Fibroblast of villous mesenchyme (primary cell): ENCODE data around the gene TERT. TPM values are rescaled to one million over a fixed set of nuclear protein-coding genes. Genes with fewer than 3 reads are reported as not detected.
"Not testable (repeated sequence)": the region's sequence is repeated elsewhere in the genome, so short reads cannot be mapped to it uniquely, and the experiment has no call there.

Experiments used
- DNase-seq: peaks from one replicate; pipeline ENCODE4 v3.0.0-alpha.2; 2010; ENCODE audit warnings: low read depth
- H3K4me3 ChIP-seq: 2 replicates; pipeline ENCODE4 v1.5.1; 2011; ENCODE audit warnings: low read depth, mild to moderate bottlenecking, low read length
- total RNA-seq: library from RNA; depleted of rRNA; stranded (reverse); fragments of >200 nt; gene quantifications from 2 replicates; pipeline ENCODE4 v1.2.3, GENCODE V29; 2012
- TF ChIP-seq, protein P1 (sequence below): IDR thresholded peaks from 2 replicates; pipeline ENCODE4 v1.5.1; 2012; ENCODE audit warnings: low read depth, mild to moderate bottlenecking, low read length; ENCODE audit not compliant: insufficient read depth

TERT gene
- total RNA-seq, 1 donor = not detected

DNA sequence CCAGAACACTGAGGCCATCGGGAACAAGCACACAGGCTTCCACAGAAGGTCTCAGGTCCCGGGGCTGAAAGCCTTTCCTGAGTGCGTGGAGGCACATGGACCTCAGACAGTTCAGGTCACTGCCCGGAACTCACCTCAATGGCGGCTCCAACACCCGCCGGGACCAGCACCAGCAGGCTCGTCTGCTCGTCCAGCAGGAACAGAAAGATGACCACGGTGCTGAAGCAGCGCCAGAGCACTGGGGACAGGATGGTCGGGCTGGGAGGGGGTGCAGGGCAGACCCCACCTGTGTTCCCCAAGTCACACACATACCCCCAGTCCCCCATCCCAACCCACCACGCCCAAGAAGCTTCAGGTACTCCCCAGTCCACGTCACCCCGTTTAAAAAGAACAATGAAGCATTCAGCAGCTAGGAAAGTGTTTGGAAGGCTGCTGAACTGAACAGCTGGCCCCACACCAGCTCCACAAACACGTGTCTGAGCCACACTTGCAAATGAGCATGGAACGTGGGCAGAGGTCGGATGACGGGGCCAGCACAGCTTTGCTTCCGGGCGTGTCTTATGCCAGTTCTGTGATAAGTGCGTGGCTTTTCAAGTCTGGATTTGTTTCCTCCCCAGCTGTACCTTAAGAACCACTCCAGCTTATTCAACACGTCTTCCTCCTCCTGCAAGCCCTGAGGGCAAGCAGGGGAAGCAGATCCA is 35.4 kb upstream of the TERT start:
- H3K4me3 ChIP-seq = no peak overlapping the region
- TF ChIP-seq, protein P1, sequence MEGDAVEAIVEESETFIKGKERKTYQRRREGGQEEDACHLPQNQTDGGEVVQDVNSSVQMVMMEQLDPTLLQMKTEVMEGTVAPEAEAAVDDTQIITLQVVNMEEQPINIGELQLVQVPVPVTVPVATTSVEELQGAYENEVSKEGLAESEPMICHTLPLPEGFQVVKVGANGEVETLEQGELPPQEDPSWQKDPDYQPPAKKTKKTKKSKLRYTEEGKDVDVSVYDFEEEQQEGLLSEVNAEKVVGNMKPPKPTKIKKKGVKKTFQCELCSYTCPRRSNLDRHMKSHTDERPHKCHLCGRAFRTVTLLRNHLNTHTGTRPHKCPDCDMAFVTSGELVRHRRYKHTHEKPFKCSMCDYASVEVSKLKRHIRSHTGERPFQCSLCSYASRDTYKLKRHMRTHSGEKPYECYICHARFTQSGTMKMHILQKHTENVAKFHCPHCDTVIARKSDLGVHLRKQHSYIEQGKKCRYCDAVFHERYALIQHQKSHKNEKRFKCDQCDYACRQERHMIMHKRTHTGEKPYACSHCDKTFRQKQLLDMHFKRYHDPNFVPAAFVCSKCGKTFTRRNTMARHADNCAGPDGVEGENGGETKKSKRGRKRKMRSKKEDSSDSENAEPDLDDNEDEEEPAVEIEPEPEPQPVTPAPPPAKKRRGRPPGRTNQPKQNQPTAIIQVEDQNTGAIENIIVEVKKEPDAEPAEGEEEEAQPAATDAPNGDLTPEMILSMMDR = no peak
- no peak for DNase-seq

DNA sequence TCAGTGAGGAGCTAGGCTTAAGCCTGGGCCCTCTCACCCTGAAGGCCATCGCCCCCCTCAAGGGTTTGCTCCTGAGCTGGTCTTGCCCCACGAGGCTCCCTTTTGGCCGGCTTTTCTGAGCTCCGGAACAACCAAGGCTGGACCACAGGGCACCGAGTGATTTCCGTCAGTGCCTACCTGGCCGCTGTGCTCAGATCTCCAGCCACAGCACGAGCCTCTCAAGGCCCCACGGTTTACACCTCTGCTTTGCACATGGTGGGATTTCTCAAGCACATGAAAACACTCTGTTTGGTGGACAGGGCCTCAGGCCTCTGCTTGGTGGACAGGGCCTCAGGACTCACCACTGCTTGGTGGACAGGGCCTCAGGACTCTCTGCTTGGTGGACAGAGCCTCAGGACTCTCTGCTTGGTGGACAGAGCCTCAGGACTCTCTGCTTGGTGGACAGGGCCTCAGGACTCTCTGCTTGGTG is 34.3 kb upstream of the TERT start:
- no peak overlapping the region for H3K4me3 ChIP-seq
- TF ChIP-seq, protein P1 = no peak
- DNase-seq = no peak

DNA sequence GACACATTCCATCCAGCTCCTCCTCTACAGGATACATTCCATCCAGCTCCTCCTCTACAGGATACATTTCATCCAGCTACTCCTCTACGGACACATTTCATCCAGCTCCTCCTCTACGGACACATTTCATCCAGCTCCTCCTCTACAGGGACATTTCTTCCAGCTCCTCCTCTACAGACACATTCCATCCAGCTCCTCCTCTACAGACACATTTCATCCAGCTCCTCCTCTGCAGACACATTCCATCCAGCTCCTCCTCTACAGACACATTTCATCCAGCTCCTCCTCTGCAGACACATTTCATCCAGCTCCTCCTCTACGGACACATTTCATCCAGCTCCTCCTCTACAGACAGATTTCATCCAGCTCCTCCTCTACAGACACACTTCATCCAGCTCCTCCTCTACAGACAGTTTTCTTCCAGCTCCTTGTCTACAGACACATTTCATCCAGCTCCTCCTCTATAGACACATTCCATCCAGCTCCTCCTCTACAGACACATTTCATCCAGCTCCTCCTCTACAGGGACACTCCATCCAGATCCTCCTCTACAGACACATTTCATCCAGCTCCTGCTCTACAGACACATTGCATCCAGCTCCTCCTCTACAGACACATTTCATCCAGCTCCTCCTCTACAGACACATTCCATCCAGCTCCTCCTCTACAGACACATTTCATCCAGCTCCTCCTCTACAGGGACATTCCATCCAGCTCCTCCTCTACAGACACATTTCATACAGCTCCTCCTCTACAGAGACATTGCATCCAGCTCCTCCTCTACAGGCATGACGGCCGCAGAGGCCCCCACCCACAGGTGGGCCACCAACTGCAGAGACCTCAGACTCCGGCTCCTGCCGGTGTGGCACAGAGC is 33.6 kb upstream of the TERT start:
- peak; percentile 19 for DNase-seq

DNA sequence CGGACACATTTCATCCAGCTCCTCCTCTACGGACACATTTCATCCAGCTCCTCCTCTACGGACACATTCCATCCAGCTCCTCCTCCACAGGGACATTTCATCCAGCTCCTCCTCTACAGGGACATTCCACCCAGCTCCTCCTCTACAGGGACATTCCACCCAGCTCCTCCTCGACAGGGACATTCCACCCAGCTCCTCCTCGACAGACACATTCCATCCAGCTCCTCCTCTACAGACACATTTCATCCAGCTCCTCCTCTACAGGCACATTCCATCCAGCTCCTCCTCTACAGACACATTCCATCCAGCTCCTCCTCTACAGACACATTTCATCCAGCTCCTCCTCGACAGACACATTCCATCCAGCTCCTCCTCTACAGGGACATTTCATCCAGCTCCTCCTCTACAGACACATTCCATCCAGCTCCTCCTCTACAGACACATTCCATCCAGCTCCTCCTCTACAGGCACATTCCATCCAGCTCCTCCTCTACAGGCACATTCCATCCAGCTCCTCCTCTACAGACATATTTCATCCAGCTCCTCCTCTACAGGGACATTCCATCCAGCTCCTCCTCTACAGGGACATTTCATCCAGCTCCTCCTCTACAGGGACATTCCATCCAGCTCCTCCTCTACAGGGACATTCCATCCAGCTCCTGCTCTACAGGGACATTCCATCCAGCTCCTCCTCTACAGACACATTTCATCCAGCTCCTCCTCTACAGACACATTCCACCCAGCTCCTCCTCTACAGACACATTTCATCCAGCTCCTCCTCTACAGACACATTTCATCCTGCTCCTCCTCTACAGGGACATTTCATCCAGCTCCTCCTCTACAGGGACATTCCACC is 32.3 kb upstream of the TERT start:
- H3K4me3 ChIP-seq = not testable (repeated sequence)
- peak; percentile 48 for DNase-seq

More for the DNA sequence above, 33.6 kb upstream of the TERT start:
- H3K4me3 ChIP-seq = not testable (repeated sequence)

DNA sequence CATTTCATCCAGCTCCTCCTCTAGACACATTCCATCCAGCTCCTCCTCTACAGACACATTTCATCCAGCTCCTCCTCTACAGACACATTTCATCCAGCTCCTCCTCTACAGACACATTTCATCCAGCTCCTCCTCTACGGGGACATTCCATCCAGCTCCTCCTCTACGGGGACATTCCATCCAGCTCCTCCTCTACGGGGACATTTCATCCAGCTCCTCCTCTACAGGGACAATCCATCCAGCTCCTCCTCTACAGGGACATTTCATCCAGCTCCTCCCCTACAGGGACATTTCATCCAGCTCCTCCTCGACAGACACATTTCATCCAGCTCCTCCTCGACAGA is 31.6 kb upstream of the TERT start:
- not testable (repeated sequence) for H3K4me3 ChIP-seq, DNase-seq

DNA sequence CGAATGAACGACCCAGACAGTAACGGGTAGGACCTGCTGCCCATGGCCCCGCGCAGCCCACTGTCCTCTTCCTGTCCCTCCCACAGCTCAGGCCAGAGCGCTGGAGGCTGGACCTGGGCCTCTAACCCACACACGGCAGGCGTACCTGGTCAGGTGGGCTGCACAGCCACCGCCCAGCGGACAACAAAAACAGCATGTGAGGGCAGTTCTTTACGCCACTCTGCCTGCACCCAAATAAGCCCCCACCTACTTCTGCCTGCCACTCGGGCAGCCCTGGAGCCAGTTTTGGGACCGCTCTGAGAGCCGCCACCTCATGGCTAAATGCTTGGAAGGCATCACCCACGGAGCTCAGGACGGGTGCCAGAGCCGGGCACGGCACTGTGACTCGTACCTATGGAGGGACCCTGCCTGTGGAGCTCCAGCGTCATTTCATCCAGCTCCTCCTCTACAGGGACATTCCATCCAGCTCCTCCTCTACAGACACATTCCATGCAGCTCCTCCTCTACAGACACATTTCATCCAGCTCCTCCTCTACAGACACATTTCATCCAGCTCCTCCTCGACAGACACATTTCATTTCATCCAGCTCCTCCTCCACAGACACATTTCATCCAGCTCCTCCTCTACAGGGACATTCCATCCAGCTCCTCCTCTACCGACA is 31.1 kb upstream of the TERT start:
- DNase-seq = peak; percentile 42
- no peak overlapping the region for H3K4me3 ChIP-seq
- TF ChIP-seq, protein P1 = no peak

DNA sequence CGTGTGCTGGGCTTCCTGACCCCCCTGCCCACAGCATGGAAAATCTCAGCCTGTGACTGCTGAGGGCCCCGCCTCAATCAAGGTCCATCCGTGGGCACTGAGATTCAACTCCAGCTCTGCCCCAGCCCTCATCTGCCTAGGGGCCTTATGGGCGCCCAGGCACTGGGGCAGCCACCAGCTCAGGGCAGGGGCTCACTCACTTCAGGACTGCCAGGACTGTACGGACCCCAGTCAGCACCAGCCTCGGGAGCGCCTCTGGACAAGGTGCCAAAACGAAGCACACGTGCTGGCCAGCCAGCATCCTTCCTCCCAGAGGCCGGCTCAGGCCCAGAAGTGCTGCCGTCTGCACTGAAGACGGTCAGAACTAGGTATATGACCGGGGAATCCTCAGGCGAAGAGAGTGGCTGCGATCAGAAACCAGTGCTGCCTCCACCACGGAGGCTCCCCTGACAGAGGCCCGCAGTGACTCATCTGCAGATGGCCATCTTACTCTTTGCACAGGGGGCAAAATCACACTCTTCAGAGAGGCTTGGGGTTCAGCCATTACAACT is 30.4 kb upstream of the TERT start:
- DNase-seq = no peak
- TF ChIP-seq, protein P1 = no peak
- H3K4me3 ChIP-seq = no peak overlapping the region
